ENCODE data around the gene DNAH2. TPM values are rescaled to one million over a fixed set of nuclear protein-coding genes. Genes with fewer than 3 reads are reported as not detected.

DNAH2 gene
- total and polyA plus RNA-seq, 10 donors: 0.02 to 1.1 (median 0.13) TPM; not detected in 1

GRCh38 chr17:7855660-7856010 lies 138.1 kb downstream of the DNAH2 start:
- TF ChIP-seq POLR2AphosphoS5 (IDR thresholded peaks at IDR 0.05): no peak
- no peak for TF ChIP-seq POLR2A (IDR thresholded peaks at IDR 0.05)
- TF ChIP-seq, protein P1, sequence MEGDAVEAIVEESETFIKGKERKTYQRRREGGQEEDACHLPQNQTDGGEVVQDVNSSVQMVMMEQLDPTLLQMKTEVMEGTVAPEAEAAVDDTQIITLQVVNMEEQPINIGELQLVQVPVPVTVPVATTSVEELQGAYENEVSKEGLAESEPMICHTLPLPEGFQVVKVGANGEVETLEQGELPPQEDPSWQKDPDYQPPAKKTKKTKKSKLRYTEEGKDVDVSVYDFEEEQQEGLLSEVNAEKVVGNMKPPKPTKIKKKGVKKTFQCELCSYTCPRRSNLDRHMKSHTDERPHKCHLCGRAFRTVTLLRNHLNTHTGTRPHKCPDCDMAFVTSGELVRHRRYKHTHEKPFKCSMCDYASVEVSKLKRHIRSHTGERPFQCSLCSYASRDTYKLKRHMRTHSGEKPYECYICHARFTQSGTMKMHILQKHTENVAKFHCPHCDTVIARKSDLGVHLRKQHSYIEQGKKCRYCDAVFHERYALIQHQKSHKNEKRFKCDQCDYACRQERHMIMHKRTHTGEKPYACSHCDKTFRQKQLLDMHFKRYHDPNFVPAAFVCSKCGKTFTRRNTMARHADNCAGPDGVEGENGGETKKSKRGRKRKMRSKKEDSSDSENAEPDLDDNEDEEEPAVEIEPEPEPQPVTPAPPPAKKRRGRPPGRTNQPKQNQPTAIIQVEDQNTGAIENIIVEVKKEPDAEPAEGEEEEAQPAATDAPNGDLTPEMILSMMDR (IDR thresholded peaks at IDR 0.05 in 8 of 11, conservative IDR thresholded peaks at IDR 0.05 in 3 of 11): no peak
- Histone ChIP-seq H3K27me3 (replicated peaks in 1 of 7) (no peaks in the 10 kb centered on the region), H3K27ac (peak overlapping the region; percentile 7 to 99 (median 95)), H3K9me3 (no peaks in the 10 kb centered on the region), H3K36me3 (peaks cover 0 to 69% (median 36%) of the 10 kb centered on the region in 6 donors), H3K4me3 (peak overlapping the region in 7 of 8 donors; percentile 15 to 79 (median 71)), H3K4me1 (peaks cover 39 to 84% (median 61%) of the 10 kb centered on the region in 6 donors)
- WGBS, 5 donors: 20 to 37% (median 31%) methylated on average over 15 of the region's 15 CpGs
- no peak for DNase-seq
- intact Hi-C loops (cut with DNase I; ENCODE audit: low total_unique reads): no loop called here

- Histone ChIP-seq H3K4me3 (peak overlapping the region; percentile 43 to 80 (median 71)), H3K27ac (peak overlapping the region; percentile 76 to 99 (median 95)), H3K27me3 (replicated peaks in 1 of 7) (no peaks in the 10 kb centered on the region), H3K9me3 (no peaks in the 10 kb centered on the region), H3K36me3 (peaks cover 0 to 68% (median 30%) of the 10 kb centered on the region in 6 donors), H3K4me1 (peaks cover 37 to 78% (median 55%) of the 10 kb centered on the region in 6 donors)
- DNase-seq: peak; percentile 91
- TF ChIP-seq POLR2AphosphoS5 (IDR thresholded peaks at IDR 0.05): peak; percentile 73 to 78 (median 76)
- TF ChIP-seq POLR2A (IDR thresholded peaks at IDR 0.05): no peak
- TF ChIP-seq, protein P1 (IDR thresholded peaks at IDR 0.05 in 8 of 11, conservative IDR thresholded peaks at IDR 0.05 in 3 of 11): no peak
- intact Hi-C loops (cut with DNase I; ENCODE audit: low total_unique reads): no loop called here
- WGBS, 5 donors: 5 to 10% (median 8%) methylated on average over 26 to 29 of the region's 29 CpGs
Observed at GRCh38 chr17:7856011-7856810, 138.7 kb downstream of the DNAH2 start.

DNA sequence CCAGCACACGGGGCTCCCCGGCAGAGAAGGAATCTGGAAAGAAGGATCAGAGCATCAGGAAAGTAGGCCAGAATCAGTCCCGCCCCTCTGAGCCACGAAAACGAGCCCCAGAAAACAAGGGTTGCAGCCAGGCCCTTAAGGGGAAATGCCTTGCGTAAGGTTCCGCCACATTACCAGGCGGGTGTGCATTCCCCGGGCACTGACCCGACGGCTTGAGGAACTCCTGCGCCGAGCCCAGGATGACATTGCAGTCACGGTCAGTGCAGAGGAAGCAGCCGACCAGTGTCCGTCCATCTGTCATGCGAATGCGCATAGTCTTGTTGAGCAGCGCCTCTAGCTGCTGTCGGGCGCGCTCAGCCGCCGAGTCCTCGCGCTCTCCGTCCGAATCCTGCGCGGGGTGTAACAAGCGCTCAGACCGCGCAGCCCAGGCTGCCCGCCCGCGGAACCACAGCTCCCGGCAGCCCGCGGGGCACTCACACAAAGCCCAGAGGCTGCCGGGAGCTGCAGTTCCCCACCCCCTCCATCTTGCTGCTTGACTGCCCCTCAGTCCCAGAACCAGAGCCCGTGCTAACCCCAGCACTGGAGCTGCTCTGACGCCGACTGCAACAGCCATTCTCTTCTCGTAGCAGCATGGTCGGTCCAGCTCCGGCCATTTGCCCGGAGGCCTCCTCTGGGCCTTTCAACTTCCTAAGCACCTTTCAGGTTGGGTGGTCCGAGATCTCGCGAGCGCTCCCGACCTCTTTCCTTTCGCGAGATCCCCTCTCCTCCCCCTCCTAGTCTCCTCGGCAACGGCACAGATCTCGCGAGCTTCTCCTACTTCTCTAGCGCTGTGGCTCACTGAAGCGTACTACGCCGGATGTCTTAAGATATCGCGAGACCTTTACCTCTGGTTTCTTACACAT lies 139.5 kb downstream of the DNAH2 start, which contains the start of gene NAA38:
NAA38 (minus strand) TSS at position 749 of the 902 bp plus-strand sequence; CDS start at position 653, 96 bp downstream.
- TF ChIP-seq POLR2A (IDR thresholded peaks at IDR 0.05): peak in 1 of 3 donors; percentile 46
- peak; percentile 92 to 97 (median 92) for TF ChIP-seq POLR2AphosphoS5 (IDR thresholded peaks at IDR 0.05)
- TF ChIP-seq, protein P1 (IDR thresholded peaks at IDR 0.05 in 8 of 11, conservative IDR thresholded peaks at IDR 0.05 in 3 of 11): peak in 10 of 11 experiments; percentile 6 to 69 (median 52)
- intact Hi-C loops (cut with DNase I; ENCODE audit: low total_unique reads): no loop called here
- Histone ChIP-seq H3K9me3 (no peaks in the 10 kb centered on the region), H3K27me3 (replicated peaks in 1 of 7) (no peaks in the 10 kb centered on the region), H3K36me3 (peaks cover 0 to 59% (median 23%) of the 10 kb centered on the region in 6 donors), H3K4me1 (peaks cover 29 to 70% (median 47%) of the 10 kb centered on the region in 6 donors), H3K27ac (peak within 1 kb of the TSS; percentile 76 to 99 (median 95)), H3K4me3 (peak within 1 kb of the TSS; percentile 43 to 80 (median 71))
- WGBS, 5 donors: 0 to 1% (median 0%) methylated on average over 55 to 64 of the region's 64 CpGs
- DNase-seq: peak; percentile 97
